SK-N-SH treated with all-trans-retinoic acid at 6 μM for 48 hours (cell line): ENCODE results near the gene ITGA8.

Source experiments
- ARNTL ChIP-seq: fragments of 450-650 bp; formaldehyde crosslinking; IDR thresholded peaks from 2 replicates; pipeline ENCODE4 v1.5.0; 2020; ENCODE audit warnings: low read depth, mild to moderate bottlenecking, moderate library complexity, borderline replicate concordance
- CREB5 ChIP-seq: fragments of 250-450 bp; sonication (Bioruptor Pico); IDR thresholded peaks from 2 replicates; pipeline ENCODE4 v1.5.1; 2020; ENCODE audit warnings: low read depth, mild to moderate bottlenecking, moderate library complexity
- CSRNP3 ChIP-seq: fragments of 250-450 bp; sonication (Bioruptor Pico); IDR thresholded peaks from 2 replicates; pipeline ENCODE4 v1.5.1; 2021; ENCODE audit warnings: mild to moderate bottlenecking, moderate library complexity
- PATZ1 ChIP-seq: fragments of 250-450 bp; sonication (Bioruptor Pico); IDR thresholded peaks from 2 replicates; pipeline ENCODE4 v1.8.0; 2020; ENCODE audit warnings: mild to moderate bottlenecking, moderate library complexity, borderline replicate concordance
- PPARA ChIP-seq: fragments of 250-450 bp; sonication (Bioruptor Pico); IDR thresholded peaks from 2 replicates; pipeline ENCODE4 v1.5.0; 2020; ENCODE audit warnings: mild to moderate bottlenecking, borderline replicate concordance
- ZFP3 ChIP-seq: fragments of 250-450 bp; sonication (Bioruptor Pico); IDR thresholded peaks from 2 replicates; pipeline ENCODE4 v1.5.0; 2020; ENCODE audit warnings: mild to moderate bottlenecking, moderate library complexity
- ZFP30 ChIP-seq: fragments of 450-650 bp; formaldehyde crosslinking; IDR thresholded peaks from 2 replicates; pipeline ENCODE4 v1.5.0; 2022; ENCODE audit warnings: mild to moderate bottlenecking, moderate library complexity

- no peak for TF ChIP-seq PATZ1 (CRISPR knock-in tag)
- TF ChIP-seq ARNTL (CRISPR knock-in tag), result no peak
- no peak for TF ChIP-seq ZFP3 (CRISPR knock-in tag)
- no peak for TF ChIP-seq ZFP30 (CRISPR knock-in tag)
- no peak for TF ChIP-seq CREB5 (CRISPR knock-in tag)
- no peak for TF ChIP-seq CSRNP3
- no peak for TF ChIP-seq PPARA (CRISPR knock-in tag)
Observed at GRCh38 chr10:15730341-15730740, 10.6 kb upstream of the ITGA8 start.
